NB4 (cell line): ENCODE results near the gene RAB41.
"Not testable (repeated sequence)": the region's sequence is repeated elsewhere in the genome, so short reads cannot be mapped to it uniquely, and the experiment has no call there.

Experiments used
- CTCF ChIP-seq: IDR thresholded peaks from one replicate; pipeline ENCODE4 v1.5.1; 2012; ENCODE audit warnings: low read depth, low read length
- POLR2A ChIP-seq: IDR thresholded peaks from 2 replicates; pipeline ENCODE4 v1.6.1; 2011; ENCODE audit warnings: mild to moderate bottlenecking; ENCODE audit not compliant: insufficient read length; ENCODE audit errors: extremely low read depth

GRCh38 chrX:70243601-70244000 is 38.4 kb upstream of the RAB41 start:
- TF ChIP-seq CTCF, POLR2A: not testable (repeated sequence)
